Mesenchymal stem cell (in vitro differentiated cells and primary cell): Measurements from ENCODE around the gene GUCY2D.

ENCODE experiments used
- DNase-seq: peaks from one replicate; pipeline ENCODE4 v3.0.0-alpha.2; 2013
- H2AFZ ChIP-seq: one replicate; pipeline ENCODE4 v1.6.1; 2013; ENCODE audit warnings: low read depth, mild to moderate bottlenecking, control low read depth, inconsistent platforms, low read length, moderate library complexity
- H2AK5ac ChIP-seq: 2 replicates; pipeline ENCODE4 v1.6.1; 2013; ENCODE audit warnings: low read length, moderate library complexity, mild to moderate bottlenecking, inconsistent platforms; ENCODE audit not compliant: severe bottlenecking
- H2BK120ac ChIP-seq: one replicate; pipeline ENCODE4 v1.6.1; 2013; ENCODE audit warnings: low read depth, mild to moderate bottlenecking, inconsistent platforms, low read length, moderate library complexity
- H2BK12ac ChIP-seq, 2 experiments: one replicate each; pipeline ENCODE4 v1.6.1; 2013; ENCODE audit warnings: inconsistent platforms in 2 of 2, low read length in 2 of 2, mild to moderate bottlenecking in 2 of 2, moderate library complexity in 2 of 2, control low read depth in 1 of 2
- H2BK15ac ChIP-seq: one replicate; pipeline ENCODE4 v1.6.1; 2013; ENCODE audit warnings: mild to moderate bottlenecking, low read depth, inconsistent platforms; ENCODE audit not compliant: poor library complexity, severe bottlenecking
- H2BK5ac ChIP-seq: 2 replicates; pipeline ENCODE4 v1.6.1; 2013; ENCODE audit warnings: low read depth, mild to moderate bottlenecking, low read length, control low read depth, inconsistent platforms; ENCODE audit not compliant: poor library complexity, severe bottlenecking
- H3K14ac ChIP-seq, 2 experiments: one replicate each; pipeline ENCODE4 v1.6.1; 2013; ENCODE audit warnings: inconsistent platforms in 2 of 2, low read length in 2 of 2, control low read depth in 1 of 2, mild to moderate bottlenecking in 1 of 2, moderate library complexity in 1 of 2
- H3K18ac ChIP-seq, 2 experiments: one replicate each; pipeline ENCODE4 v1.6.1; 2013; ENCODE audit warnings: inconsistent platforms in 2 of 2, low read length in 2 of 2, control low read depth in 1 of 2, low read depth in 1 of 2, mild to moderate bottlenecking in 1 of 2
- H3K23ac ChIP-seq, 2 experiments: one replicate each; pipeline ENCODE4 v1.6.1; 2013; ENCODE audit warnings: inconsistent platforms in 2 of 2, low read length in 2 of 2, mild to moderate bottlenecking in 2 of 2, moderate library complexity in 2 of 2, control low read depth in 1 of 2
- H3K27ac ChIP-seq: 2 replicates; pipeline ENCODE4 v1.5.1; 2013; ENCODE audit warnings: mild to moderate bottlenecking, moderate library complexity, low read length, control low read depth, inconsistent platforms; ENCODE audit not compliant: poor library complexity, severe bottlenecking
- H3K27me3 ChIP-seq, 2 experiments: 2 replicates each; pipeline versions ENCODE4 v1.6.1 to v1.7.0; 2013; ENCODE audit warnings: low read length in 2 of 2, mild to moderate bottlenecking in 2 of 2, moderate library complexity in 2 of 2, control low read depth in 1 of 2, inconsistent platforms in 1 of 2; ENCODE audit not compliant: control insufficient read depth in 1 of 2, insufficient read depth in 1 of 2
- H3K36me3 ChIP-seq, 2 experiments: 2 replicates each; pipeline versions ENCODE4 v1.6.1 to v1.7.0; 2013; ENCODE audit warnings: low read length in 2 of 2, control low read depth in 1 of 2, inconsistent platforms in 1 of 2, low read depth in 1 of 2, mild to moderate bottlenecking in 1 of 2; ENCODE audit not compliant: insufficient read depth in 2 of 2, control insufficient read depth in 1 of 2
- H3K4ac ChIP-seq, 2 experiments: one replicate each; pipeline ENCODE4 v1.6.1; 2013; ENCODE audit warnings: inconsistent platforms in 2 of 2, low read length in 2 of 2, mild to moderate bottlenecking in 2 of 2, moderate library complexity in 2 of 2, control low read depth in 1 of 2, low read depth in 1 of 2
- H3K4me1 ChIP-seq: 2 replicates; pipeline ENCODE4 v1.6.1; 2013; ENCODE audit warnings: low read depth, low read length, control low read depth; ENCODE audit not compliant: control insufficient read depth, insufficient read depth
- H3K4me2 ChIP-seq: 2 replicates; pipeline ENCODE4 v1.6.1; 2013; ENCODE audit warnings: low read length, mild to moderate bottlenecking, inconsistent platforms; ENCODE audit not compliant: poor library complexity, severe bottlenecking
- H3K4me3 ChIP-seq, 2 experiments: 2 replicates each; pipeline versions ENCODE4 v1.5.1 to v1.7.0; 2013; ENCODE audit warnings: low read length in 2 of 2, mild to moderate bottlenecking in 2 of 2, control low read depth in 1 of 2, low read depth in 1 of 2; ENCODE audit not compliant: insufficient read depth in 1 of 2
- H3K79me1 ChIP-seq: replicated peaks from 2 replicates; pipeline ENCODE4 v1.6.1; 2013; ENCODE audit warnings: mild to moderate bottlenecking, control low read depth, low read length, inconsistent platforms; ENCODE audit not compliant: poor library complexity, severe bottlenecking
- H3K9ac ChIP-seq: 2 replicates; pipeline ENCODE4 v1.7.0; 2013; ENCODE audit warnings: mild to moderate bottlenecking, low read length, moderate library complexity
- H3K9me3 ChIP-seq: 2 replicates; pipeline ENCODE4 v1.7.0; 2013; ENCODE audit warnings: mild to moderate bottlenecking, low read length; ENCODE audit not compliant: control insufficient read depth
- H4K8ac ChIP-seq: one replicate; pipeline ENCODE4 v1.6.1; 2013; ENCODE audit warnings: inconsistent platforms, mild to moderate bottlenecking, low read length, moderate library complexity
- H4K91ac ChIP-seq: one replicate; pipeline ENCODE4 v1.6.1; 2013; ENCODE audit warnings: mild to moderate bottlenecking, low read length, inconsistent platforms
- WGBS: methylation state at CpG from one replicate; pipeline ENCODE4 v1.1.7; 2013; ENCODE audit warnings: mixed read lengths; 5-methylcytosine and 5-hydroxymethylcytosine counted together

GUCY2D gene

GRCh38 chr17:7977039-7977438 is 25.4 kb upstream of the GUCY2D start:
- no peak overlapping the region for H3K18ac ChIP-seq
- no peak overlapping the region for H2BK12ac ChIP-seq
- H3K9me3 ChIP-seq, result peaks cover 10% of the 10 kb centered on the region
- no peak overlapping the region for H3K4ac ChIP-seq
- no peak for DNase-seq
- no peak overlapping the region for H2BK15ac ChIP-seq
- no peak overlapping the region for H3K23ac ChIP-seq
- H2AK5ac ChIP-seq, result no peak overlapping the region
- H2AFZ ChIP-seq, result no peak overlapping the region
- H3K4me2 ChIP-seq, result no peak overlapping the region
- H2BK5ac ChIP-seq, result no peak overlapping the region
- 100% methylated on average over 1 of the region's 4 CpGs for WGBS
- no peak overlapping the region for H3K27ac ChIP-seq
- H3K4me3 ChIP-seq, result no peak overlapping the region
- no peaks in the 10 kb centered on the region for H3K36me3 ChIP-seq
- H2BK120ac ChIP-seq, result no peak overlapping the region
- H3K14ac ChIP-seq, result no peak overlapping the region
- no peak overlapping the region for H4K8ac ChIP-seq
- H3K79me1 ChIP-seq, result no peaks in the 10 kb centered on the region
- H4K91ac ChIP-seq, result no peak overlapping the region
- H3K9ac ChIP-seq, result no peak overlapping the region
- no peaks in the 10 kb centered on the region for H3K4me1 ChIP-seq
- peaks cover 0 to 14% of the 10 kb centered on the region in 2 experiments for H3K27me3 ChIP-seq

DNA sequence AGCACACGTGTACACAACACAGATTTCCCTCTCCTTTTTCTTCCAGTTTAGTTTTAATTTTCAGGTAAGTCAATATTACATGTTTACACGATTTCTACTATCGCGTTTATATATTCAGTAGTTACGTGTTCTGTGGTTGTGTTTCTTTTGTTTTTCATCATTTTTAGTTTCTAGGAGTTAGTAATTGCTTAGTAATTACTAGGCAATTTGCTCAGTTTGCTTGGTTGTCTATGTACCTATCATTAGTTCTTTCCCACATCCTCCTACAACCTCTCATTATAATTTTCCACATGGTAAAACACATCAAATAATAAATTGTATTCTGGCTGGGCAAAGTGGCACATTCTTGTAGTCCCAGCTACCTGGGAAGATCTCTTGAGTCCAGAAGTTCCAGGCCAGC is 24.6 kb upstream of the GUCY2D start:
- Histone ChIP-seq H3K14ac (no peak overlapping the region), H2AK5ac (no peak overlapping the region), H3K27me3 (peaks cover 0 to 11% of the 10 kb centered on the region in 2 experiments), H4K8ac (no peak overlapping the region), H3K79me1 (no peaks in the 10 kb centered on the region), H2AFZ (no peak overlapping the region), H2BK15ac (no peak overlapping the region), H2BK12ac (no peak overlapping the region), H3K36me3 (no peaks in the 10 kb centered on the region), H3K4me3 (no peak overlapping the region), H3K9ac (no peak overlapping the region), H4K91ac (no peak overlapping the region), H3K9me3 (peaks cover 10% of the 10 kb centered on the region), H3K4me1 (peaks cover 2% of the 10 kb centered on the region), H3K27ac (no peak overlapping the region), H3K4me2 (no peak overlapping the region), H3K4ac (no peak overlapping the region), H2BK5ac (no peak overlapping the region), H3K23ac (no peak overlapping the region), H3K18ac (no peak overlapping the region), H2BK120ac (no peak overlapping the region)
- 92% methylated on average over 5 of the region's 5 CpGs for WGBS
- DNase-seq, result no peak

- Histone ChIP-seq H3K36me3 (no peaks in the 10 kb centered on the region), H3K9me3 (no peaks in the 10 kb centered on the region), H3K14ac (no peak overlapping the region), H3K27ac (no peak overlapping the region), H3K27me3 (peaks cover 0 to 30% of the 10 kb centered on the region in 2 experiments), H3K23ac (peak overlapping the region in 1 of 2 experiments; percentile 93), H3K4me3 (peak overlapping the region in 1 of 2 experiments; percentile 43), H3K4me2 (no peak overlapping the region), H2AK5ac (no peak overlapping the region), H3K9ac (peak overlapping the region; percentile 76), H2AFZ (no peak overlapping the region), H2BK5ac (no peak overlapping the region), H3K18ac (no peak overlapping the region), H4K91ac (no peak overlapping the region), H3K4me1 (peaks cover 2% of the 10 kb centered on the region), H2BK15ac (no peak overlapping the region), H2BK120ac (no peak overlapping the region), H2BK12ac (no peak overlapping the region), H3K4ac (no peak overlapping the region), H3K79me1 (no peaks in the 10 kb centered on the region), H4K8ac (no peak overlapping the region)
- WGBS, result 70% methylated on average over 7 of the region's 7 CpGs
- no peak for DNase-seq
Observed at GRCh38 chr17:7982173-7982572, 20.2 kb upstream of the GUCY2D start.

GRCh38 chr17:7982666-7983065 is 19.7 kb upstream of the GUCY2D start:
- 89% methylated on average over 6 of the region's 6 CpGs for WGBS
- H2AK5ac ChIP-seq, result no peak overlapping the region
- peak overlapping the region; percentile 74 for H3K9ac ChIP-seq
- H3K9me3 ChIP-seq, result no peaks in the 10 kb centered on the region
- H3K36me3 ChIP-seq, result no peaks in the 10 kb centered on the region
- H4K8ac ChIP-seq, result no peak overlapping the region
- H3K14ac ChIP-seq, result no peak overlapping the region
- no peak overlapping the region for H4K91ac ChIP-seq
- no peaks in the 10 kb centered on the region for H3K79me1 ChIP-seq
- no peak overlapping the region for H2BK5ac ChIP-seq
- peaks cover 2% of the 10 kb centered on the region for H3K4me1 ChIP-seq
- H3K23ac ChIP-seq, result no peak overlapping the region
- DNase-seq, result no peak
- H3K4ac ChIP-seq, result no peak overlapping the region
- H2BK15ac ChIP-seq, result no peak overlapping the region
- H2BK120ac ChIP-seq, result no peak overlapping the region
- peak overlapping the region in 1 of 2 experiments; percentile 43 for H3K4me3 ChIP-seq
- no peak overlapping the region for H3K4me2 ChIP-seq
- H3K27me3 ChIP-seq, result peaks cover 0 to 35% of the 10 kb centered on the region in 2 experiments
- no peak overlapping the region for H3K18ac ChIP-seq
- H3K27ac ChIP-seq, result no peak overlapping the region
- H2BK12ac ChIP-seq, result no peak overlapping the region
- no peak overlapping the region for H2AFZ ChIP-seq
